Measurements from ENCODE around the gene ZNF266. TPM values are rescaled to one million over a fixed set of nuclear protein-coding genes. Genes with fewer than 3 reads are reported as not detected.

Gene ZNF266
- 10 to 100 TPM; 10.8 to 12.1 TPM for total RNA-seq
- long read RNA-seq, partial matches to known transcripts: 0 of 14 reads
- long read RNA-seq, other reads (novel, unspliced or antisense): 10 of 14 reads

DNA sequence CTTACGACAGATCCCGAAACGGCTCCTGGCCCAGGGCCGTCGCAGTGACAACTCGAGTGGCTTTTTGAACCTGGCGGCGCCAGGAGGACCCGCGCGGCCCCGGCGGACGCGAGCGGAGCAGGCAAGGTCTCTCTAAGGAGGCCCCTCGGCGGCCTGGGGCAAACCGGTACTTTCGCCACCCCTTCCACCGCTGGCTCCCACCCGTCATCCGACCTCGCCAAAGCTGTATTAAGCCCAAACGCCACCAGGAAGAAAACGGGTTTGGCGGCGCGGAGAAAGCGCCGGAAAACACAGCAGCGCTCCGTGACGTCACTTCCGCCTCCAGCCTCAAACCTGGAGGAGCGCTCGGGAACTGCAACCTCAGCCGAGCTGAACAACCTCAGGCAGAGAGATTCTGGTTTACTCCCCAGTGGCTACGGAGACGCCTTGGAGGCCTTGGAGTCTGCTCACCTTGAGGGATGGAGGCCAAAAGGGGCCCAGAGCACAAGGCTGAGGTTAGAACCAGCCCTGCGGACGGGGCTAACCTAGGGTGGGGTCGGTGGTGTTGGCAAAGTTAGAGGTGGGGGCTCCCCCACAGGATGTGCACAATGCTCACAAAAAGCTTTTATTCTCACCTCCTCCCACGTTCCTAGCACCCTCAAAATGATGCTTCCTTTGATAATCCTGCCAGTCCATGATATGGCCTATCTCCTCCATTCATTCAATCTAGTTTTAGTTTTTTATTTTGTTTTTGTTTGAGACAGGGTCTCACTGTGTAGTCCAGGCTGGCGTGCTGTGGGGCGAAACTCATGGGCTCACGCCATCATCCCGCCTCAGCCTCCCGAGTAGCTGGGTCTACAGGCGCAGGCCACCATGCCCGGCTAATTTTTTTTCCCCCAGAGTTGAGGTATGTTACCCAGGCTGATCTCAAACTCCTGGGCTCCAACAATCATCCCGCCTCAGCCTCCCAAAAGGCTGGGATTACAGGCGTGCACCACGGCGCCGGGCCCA, at the start of gene ZNF266:
TSS of gene ZNF266 (minus strand) at position 295 of the 990 bp plus-strand sequence. CDS start 15,484 bp downstream, outside the sequence.
- DNase-seq (peak; percentile 94), ATAC-seq (peak; percentile 98)
- intact Hi-C loops (cut with DNase I): no loop called here

DNA sequence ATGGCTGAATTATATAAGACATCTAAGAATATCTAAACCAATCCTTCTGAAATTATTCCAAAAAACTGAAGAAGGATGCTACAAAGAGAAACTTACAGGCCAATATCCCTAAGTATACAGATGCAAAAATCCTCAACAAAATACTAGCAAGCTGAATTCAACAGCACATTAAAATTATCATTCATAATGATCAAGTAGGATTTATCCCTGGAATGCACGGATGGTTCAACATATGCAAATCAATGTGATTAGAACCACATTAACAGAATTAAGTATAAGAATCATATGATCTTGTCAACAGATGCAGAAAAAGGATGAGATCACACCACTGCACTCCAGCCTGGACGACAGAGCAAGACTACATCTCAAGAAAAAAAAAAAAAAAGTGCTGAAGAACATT, 49.8 kb upstream of the ZNF266 start:
- intact Hi-C loops (cut with DNase I): no loop called here
- ATAC-seq: no peak
- no peak for DNase-seq

DNA sequence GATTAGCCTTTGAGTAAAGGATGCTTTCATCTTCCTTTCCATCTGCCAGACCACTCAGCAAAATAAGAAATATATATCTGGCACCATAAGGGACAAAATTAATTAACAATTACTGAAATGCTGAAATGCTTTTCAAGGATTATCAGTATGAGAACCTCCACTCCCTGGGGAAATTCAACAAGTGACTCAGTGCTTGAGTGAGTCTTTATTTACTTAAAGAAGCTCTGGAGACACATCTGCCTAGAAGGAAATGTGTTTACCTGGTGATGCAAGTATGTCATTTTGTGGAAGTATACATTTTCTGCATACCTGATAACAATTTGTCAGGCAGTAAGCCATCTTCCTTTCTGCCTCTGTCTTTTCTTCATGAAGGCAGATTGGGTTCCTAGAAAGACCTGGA, 39.6 kb upstream of the ZNF266 start:
- ATAC-seq: no peak
- intact Hi-C loops (cut with DNase I): no loop called here
- DNase-seq: no peak

DNA sequence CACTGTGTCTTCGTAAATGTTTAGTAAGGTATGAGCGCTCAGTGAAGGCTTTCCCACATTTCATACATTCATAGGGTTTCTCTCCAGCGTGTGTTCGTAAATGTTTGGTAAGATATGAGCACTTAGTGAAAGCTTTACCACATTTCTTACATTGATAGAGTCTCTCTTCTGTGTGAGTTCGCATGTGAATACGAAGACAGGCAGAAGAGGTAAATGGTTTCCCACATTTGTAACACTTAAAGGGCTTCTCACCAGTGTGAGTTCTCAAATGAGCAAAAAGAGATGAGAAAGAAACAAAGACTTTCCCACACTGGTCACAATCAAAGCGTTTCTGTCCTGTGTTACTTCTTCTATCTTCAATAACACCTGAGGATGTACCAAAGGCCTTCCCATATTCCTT, 31.8 kb upstream of the ZNF266 start:
- intact Hi-C loops (cut with DNase I): no loop called here
- DNase-seq (no peak), ATAC-seq (no peak)

DNA sequence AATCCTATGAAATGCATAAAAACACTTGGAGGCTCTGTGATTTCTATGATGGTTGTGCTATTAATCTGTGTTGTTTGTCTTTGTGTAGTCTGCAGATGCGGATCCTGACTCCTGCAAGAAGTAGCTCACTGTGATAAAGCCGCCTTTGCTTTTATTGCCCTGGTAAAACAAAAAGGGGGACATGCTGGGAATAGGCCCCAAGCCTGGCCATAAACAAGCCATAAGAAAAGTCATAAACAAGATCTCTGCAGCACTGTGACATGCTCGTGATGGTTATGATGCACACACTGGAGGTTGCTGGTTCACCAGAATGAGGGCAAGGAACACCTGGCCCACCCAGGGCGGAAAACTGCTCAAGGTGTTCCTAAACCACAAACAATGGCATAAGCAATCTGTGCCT, 26.6 kb upstream of the ZNF266 start:
- DNase-seq (no peak), ATAC-seq (no peak)
- intact Hi-C loops (cut with DNase I): no loop called here

DNA sequence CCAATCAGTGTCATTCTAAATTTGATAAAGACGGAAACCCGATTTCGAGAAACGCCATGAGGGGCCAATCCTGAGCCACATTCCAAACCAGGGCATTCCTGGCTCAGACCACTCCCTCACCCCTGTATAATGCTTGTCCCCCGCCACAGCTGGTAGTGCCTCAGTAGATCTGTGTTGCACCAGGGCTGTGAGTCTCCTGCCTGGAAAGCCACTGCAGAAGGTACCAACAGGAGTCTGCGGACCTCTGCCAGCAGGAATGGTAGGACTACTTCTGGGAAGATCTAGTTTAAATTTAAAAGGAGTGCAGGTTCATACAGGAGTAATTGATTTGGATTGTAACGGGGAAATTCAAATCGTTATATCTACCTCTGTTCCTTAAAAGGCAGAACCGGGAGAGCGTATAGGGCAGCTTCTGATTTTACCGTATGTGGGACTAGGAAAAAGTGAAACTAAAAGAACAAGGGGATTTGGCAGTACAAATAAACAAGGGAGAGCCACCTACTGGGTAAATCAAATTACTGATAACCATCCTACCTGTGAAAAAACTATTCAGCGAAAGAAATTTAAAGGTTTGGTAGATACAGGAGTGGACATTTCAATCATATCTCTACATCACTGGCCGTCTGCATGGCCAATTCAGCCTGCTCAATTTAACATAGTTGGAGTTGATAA, 20.8 kb upstream of the ZNF266 start:
- intact Hi-C loops (cut with DNase I): no loop called here
- DNase-seq: no peak
- no peak for ATAC-seq

DNA sequence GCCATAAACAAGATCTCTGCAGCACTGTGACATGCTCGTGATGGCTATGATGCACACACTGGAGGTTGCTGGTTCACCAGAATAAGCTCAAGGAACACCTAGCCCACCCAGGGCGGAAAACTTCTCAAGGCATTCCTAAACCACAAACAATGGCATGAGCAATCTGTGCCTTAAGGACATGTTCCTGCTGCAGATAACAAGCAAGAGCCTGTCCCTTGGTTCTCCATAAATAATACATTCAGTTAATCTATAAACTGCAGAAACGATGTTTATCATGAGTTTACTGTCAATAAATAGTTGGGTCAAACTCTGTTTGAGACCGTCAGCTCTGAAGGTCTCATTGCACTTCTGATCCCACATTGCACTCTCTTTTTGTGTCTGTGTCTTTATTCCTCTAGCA, 18.6 kb upstream of the ZNF266 start:
- intact Hi-C loops (cut with DNase I): no loop called here
- no peak for DNase-seq
- no peak for ATAC-seq

DNA sequence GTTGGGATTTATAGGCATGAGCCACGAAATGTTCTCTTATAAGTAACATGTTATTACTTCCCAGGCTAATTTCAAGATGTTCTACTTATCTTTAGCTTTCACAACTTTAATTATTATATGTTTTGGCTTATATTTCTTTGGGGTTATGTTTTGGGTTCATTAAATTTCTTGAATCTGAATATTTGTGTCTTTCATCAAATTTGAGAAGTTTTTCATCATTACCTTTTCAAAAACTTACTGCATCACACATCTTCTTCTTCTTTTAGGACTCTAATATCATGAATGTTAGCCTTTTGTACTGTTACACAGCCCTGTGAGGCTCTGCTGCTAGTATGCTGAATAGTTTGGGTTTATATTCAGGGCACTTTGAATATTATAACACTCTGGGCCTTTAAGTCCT, 9.7 kb upstream of the ZNF266 start:
- no peak for ATAC-seq
- intact Hi-C loops (cut with DNase I): no loop called here

DNA sequence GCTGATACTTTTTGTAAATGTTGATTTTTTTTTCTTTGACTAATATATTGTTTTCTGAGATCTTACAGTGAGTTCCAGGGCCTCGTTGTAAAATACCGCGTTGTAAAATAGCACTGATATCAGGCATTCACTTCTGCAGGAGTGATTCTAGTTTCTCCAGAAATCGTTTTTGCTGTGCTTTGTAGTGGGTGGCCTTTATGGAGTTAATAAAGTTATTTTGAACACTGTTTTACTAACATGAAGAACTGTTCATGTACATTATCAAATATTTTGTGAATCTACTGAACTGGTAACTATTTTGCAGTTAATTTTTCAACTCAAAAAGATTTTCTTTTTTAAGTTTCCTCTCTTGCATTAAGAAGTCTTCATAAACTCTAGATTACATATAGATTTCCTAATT, 985 bp upstream of the ZNF266 start:
- DNase-seq (no peak), ATAC-seq (no peak)
- intact Hi-C loops (cut with DNase I): no loop called here

More for the DNA sequence above, 9.7 kb upstream of the ZNF266 start:
- no peak for DNase-seq

DNA sequence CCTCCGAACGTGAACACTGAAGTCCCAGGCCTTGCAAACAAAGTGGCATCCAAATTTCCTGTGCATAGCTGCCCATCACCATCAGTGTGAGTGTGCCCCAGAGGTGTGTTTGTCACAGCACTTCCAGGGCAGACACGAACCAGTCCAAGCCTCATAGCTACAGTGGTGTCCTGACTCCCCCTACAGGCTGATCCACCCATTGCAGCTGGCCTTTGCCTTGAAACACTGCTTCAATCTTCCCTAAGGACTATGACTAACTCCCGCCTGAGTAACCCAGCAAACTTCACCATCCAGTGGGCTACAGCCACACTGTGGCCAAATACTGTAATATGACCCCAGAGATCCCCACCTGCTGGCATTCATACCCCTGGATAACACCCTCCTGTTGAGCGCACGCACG, 3.9 kb downstream of the ZNF266 start:
- ATAC-seq (peak in 1 of 2 donors; percentile 17), DNase-seq (no peak)
- intact Hi-C loops (cut with DNase I): no loop called here

DNA sequence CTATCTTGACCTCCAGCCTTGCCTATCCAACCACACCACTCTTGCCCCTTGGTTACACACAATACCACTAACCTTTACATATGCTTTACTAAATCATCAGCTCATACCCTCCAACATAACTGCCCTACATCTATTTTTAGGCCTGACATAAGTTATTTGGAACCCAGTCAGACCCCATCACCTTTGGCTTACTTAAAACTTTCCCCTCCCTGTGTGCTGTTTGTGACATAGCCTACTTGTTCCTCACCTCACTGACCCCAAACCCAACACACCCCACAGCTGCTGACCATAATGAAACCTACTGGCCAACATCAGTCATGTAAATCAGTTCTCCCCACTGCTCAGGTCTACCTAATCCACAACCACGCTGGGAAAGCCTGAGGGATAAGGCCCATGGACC, 4.9 kb downstream of the ZNF266 start:
- DNase-seq: no peak
- no peak for ATAC-seq
- intact Hi-C loops (cut with DNase I): no loop called here

DNA sequence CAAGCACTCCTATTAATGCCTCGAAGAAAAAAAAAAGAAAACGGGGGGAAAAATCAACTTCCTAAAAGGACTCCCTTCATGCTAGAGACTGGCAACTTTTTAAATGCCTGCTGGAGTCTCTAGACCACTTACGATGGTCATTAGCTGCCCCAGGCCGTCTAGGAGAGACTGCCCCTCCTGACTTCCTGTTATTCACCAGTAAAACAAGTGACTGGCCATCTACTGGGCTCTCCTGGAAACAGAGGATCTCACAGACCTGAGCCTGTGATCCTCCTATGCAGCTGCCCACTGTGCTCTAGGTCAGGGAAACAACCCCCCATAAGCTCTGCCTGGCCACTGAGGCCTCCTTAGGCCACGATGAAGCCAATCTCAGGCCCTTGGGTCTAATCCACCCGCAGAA, 7.4 kb downstream of the ZNF266 start:
- intact Hi-C loops (cut with DNase I): no loop called here

DNA sequence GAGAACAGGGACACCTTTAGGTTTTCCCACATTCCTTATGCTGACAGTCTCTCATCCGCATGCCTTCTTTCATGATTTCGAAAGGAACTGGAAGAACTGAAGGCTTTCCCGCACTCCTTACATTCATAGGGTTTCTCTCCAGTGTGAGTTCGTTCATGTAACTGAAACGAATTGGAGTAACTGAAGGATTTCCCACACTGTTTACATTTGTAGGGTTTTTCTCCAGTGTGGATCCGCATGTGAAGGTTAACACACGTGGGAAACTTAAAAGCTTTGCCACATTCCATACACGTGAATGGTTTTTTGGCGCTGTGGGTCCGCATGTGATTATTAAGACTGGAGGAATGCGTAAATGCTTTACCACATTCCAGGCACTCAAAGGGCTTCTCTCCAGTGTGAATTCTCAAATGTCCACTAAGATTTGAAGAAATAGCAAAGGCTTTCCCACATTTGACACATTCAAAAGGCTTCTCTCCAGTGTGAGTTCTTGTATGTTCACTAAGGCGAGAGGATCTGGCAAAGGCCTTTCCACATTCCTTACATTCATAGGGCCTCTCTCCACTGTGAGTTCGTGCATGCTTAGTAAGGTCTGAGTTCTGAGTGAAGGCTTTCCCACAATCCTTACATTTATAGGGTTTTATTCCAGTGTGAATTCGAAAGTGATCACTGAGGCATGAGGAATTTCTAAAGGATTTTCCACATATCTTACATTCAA, 22.0 kb downstream of the ZNF266 start:
- ATAC-seq: no peak
- DNase-seq: no peak
- intact Hi-C loops (cut with DNase I): no loop called here

More for the DNA sequence above, 7.4 kb downstream of the ZNF266 start:
- DNase-seq (no peak), ATAC-seq (no peak)

DNA sequence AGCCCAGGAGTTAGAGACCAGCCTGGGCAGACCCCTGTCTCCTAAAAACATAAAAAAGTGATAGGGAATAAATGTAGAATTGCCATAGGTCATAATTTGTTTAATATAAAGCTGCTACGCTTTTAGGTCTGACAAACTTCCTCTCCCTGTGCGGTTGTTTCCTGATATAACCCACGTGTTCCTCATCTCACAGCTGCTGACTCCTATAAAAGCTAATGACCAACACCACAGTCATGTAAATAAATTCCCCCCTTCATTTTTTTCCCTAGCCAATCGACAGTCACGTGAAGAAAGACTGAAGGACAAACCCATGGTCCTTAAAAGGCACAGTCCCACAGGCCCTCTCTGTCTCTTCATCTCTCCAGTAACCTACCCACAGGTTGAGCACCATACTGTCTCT, 27.5 kb downstream of the ZNF266 start:
- no peak for ATAC-seq
- DNase-seq: no peak
- intact Hi-C loops (cut with DNase I): no loop called here

DNA sequence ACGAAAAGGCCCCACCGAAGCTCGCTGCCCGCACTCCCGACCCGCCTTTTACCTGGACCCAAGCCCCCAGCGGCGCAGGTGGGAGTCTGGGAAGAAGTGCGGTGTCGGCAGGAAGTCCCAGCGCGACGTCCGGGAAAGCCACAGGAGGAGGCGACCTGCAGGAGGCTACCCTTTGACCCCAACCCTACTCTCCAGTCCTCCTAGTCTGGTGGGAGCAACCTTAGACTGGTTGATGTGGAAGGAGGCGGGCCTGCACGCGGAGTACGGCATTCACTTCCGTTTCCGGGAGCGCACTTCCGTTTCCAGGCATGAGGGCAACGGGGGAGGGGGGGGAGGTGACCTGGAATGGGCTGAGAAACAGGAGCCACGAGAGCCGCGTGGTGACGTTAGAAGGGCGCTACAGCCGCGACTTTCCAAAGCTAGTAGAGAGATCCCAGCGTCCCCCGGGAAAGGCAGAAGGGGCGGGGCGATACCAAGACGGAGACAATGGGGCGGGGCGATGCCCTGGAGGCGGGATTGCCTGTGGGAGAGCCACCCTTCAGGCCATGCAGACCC, 28.5 kb downstream of the ZNF266 start:
- ATAC-seq: peak; percentile 96 to 97
- intact Hi-C loops (cut with DNase I): no loop called here
- peak; percentile 86 for DNase-seq

DNA sequence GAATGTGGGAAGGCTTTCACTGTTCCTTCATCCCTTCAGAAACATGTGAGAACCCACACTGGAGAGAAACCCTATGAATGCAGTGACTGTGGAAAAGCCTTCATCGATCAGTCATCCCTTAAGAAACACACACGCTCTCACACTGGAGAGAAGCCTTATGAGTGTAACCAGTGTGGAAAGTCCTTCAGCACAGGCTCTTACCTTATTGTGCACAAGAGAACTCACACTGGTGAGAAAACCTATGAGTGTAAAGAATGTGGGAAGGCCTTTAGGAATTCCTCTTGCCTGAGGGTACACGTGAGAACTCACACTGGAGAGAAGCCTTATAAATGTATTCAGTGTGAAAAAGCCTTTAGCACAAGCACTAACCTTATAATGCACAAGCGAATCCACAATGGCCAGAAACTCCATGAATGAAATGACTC, 54.0 kb downstream of the ZNF266 start:
- no peak for ATAC-seq
- intact Hi-C loops (cut with DNase I): no loop called here

DNA sequence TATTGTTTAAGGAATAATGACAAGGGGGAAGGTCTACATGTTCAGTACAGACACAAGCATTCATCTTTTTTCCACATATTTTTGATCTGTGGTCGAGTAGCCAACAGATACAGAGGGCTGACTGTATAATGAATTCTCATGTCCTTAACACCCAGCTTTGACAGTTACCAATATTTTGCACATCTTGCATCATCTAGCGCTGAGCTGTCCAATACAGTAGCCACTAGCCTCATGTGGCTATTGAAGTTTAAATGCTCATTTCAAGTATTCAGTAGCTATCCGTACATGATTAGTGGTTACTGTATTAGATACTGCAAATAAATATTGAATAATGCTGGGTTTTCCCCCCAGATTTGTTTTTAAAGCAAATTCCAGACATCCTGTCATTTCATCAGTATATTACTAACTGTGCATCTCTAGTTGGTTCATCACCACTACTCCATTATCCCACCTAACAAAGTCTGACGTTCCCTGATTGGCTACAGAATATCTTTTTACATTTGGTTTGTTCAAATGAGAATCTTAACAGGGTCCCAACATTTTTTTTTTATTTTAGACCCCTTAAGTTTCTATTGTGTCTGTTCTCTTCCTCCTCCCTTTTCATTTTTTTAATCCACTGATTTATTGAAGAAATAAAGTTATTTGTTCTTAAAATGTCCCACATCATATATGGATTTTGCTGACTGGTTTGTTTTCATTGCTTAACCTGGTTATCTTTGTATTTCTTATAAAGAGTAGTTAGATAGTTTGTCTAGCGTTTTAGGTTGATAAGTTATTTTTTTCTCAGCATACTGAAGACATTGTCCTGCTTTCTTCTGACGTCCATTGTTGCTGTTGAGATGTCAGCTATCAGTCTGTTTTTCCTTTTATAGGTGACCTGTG, 64.4 kb downstream of the ZNF266 start:
- intact Hi-C loops (cut with DNase I): no loop called here
- ATAC-seq (no peak), DNase-seq (no peak)

More for the DNA sequence above, 54.0 kb downstream of the ZNF266 start:
- DNase-seq: no peak

DNA sequence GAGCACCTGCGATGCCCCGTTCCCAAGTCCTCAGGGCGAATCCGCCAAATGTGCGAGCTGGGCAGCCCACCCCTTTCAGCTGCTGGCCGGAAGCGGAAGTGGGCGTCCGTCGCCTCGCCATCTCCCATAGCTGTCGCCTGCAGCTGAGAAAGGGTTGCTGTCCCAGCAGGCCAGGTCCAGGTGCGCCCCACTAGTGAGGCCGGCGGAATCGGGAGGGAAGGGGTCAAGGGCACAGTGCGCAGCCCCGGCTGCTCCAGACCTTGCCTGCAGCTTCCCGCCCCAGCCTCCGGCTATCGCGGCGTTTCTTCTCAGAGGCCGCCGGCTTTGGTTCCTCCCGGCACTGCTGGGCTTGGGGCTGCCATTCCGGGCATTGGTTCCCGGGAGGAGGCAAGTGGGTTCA, 72.5 kb downstream of the ZNF266 start, which contains the start of gene ZNF177:
TSS of gene ZNF177 (plus strand) at position 109 of the 400 bp plus-strand sequence. CDS start 15,299 bp downstream, outside the sequence.
- peak in 1 of 2 donors; percentile 30 for ATAC-seq
- no peak for DNase-seq
- intact Hi-C loops (cut with DNase I): no loop called here

All from left cardiac atrium (tissue), 4 donors.